G401 (cell line): Measurements from ENCODE around the gene HELLS. TPM values are rescaled to one million over a fixed set of nuclear protein-coding genes. Genes with fewer than 3 reads are reported as not detected.
A peak's percentile ranks its signal among the peaks of the same experiment; 100 is the strongest.
"Not testable (repeated sequence)": the region's sequence is repeated elsewhere in the genome, so short reads cannot be mapped to it uniquely, and the experiment has no call there.

Experiments
- DNase-seq: peaks from one replicate; pipeline ENCODE4 v3.0.0-alpha.2; 2015; ENCODE audit warnings: low spot score
- in situ Hi-C: cut with HindIII; loops from 2 replicates; pipeline ENCODE4 v1.10.0; 2016; ENCODE audit warnings: low sequenced_read_pairs, mixed read lengths
- total RNA-seq: library from RNA; depleted of rRNA; stranded (reverse); fragments of >200 nt; shearing (Covaris generic); gene quantifications from 2 replicates; pipeline ENCODE4 v1.2.3, GENCODE V29; 2014

HELLS gene
- total RNA-seq, 1 experiment from 2014 or later = 83.2 TPM

DNA sequence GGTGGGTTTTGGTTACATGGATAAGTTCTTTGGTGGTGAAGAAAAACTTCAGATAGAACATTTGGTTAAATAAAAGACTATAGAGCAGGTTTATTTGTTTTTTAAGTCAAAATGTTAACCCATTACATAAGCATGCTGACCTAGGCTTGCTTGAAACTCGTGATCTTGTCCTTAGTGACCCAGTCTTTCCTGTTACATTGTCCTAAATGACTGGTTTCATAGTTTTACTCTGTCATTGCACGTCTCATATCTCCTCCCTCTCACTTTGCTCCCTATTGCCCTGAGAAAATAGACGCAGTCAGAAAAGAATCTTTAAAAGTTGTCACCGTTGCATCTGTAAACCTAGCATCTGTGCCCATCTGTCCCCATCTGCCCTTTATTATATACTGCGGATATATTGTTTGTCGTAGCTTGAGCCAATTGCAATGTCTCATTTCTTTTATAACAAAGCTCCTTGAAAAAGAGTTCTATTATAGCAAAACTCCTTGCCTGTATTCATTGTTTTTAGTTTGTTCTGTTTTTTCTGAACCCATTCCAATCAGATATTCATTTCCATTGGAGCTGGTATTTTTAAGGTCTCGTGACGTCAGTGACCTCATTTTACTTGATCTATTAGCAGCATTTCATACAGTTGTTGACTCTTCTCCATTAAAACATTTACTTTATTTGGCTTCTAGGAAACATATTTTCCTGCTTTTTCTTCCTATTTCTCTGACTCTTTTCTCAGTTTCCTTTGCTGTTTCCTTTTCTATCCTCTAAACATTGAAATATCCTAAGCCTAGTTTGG lies 57.3 kb downstream of the HELLS start:
- in situ Hi-C loops = no loop called here
- no peak for DNase-seq

GRCh38 chr10:94607111-94607510 lies 61.5 kb downstream of the HELLS start:
- no peak for DNase-seq
- in situ Hi-C loops = no loop called here

DNA sequence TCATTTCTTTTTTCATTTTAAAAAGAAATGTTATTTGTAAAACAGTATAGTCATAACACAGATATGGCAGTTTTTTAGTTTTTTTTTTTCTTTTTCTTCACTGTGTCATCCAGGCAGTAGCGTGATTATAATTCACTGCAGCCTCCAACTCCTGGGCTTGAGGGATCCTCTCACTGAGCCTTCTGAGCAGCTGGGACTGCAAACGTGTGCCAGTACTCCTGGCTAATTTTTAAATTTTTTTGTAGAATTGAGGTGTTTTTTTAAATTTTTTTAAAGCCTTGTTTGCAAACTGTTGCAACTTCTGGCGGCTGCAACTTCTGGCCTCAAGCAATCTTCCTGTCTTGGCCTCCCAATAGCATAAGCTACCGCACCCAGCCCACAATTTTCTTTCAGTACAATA lies 63.0 kb downstream of the HELLS start:
- no peak for DNase-seq
- in situ Hi-C loops = no loop called here

DNA sequence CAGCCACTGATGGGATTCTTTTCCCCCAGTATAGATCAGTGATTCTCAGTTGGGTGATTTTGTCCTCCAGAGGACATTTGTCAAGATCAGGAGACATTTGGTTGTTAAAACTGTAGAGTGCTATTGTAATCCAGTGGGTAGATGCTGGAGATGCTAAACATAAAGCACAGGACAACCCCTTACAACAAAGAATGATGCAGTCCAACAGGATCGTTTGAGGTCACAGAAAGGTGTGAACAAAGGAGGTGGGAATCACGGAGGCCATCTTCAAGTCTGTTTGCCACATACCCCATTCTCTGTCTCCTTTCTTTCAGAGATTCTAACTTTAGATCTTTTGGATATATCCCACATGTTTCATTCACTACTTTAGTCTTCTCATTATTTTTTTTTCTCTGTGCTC lies 69.0 kb downstream of the HELLS start:
- in situ Hi-C loops = no loop called here

GRCh38 chr10:94617389-94617944 lies 71.9 kb downstream of the HELLS start:
- no peak for DNase-seq
- in situ Hi-C loops = no loop called here

More for the DNA sequence above, 69.0 kb downstream of the HELLS start:
- no peak for DNase-seq

- in situ Hi-C loops = no loop called here
- no peak for DNase-seq
Measured at GRCh38 chr10:94622666-94623205, 77.1 kb downstream of the HELLS start.

DNA sequence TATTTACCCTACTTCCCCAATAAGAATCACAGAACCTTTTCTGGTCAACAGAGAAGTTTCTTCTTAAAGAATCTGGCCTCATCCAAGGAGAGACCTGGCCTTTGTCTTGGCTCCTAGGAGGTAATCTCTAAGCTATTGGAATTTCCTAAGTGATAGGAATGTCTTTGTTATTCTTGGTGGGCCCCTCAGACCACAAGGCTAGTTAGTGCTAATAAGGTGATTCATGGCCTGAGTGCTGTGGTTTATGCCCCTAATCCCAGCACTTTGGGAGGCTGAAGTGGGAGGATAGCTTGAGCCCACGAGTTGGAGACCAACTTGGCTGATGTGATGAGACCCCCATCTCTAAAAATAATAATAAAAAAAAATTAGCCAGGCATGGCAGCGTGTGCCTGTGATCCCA lies 78.0 kb downstream of the HELLS start:
- in situ Hi-C loops = no loop called here
- no peak for DNase-seq

- in situ Hi-C loops = no loop called here
Measured at GRCh38 chr10:94626476-94626875, 80.9 kb downstream of the HELLS start.

DNA sequence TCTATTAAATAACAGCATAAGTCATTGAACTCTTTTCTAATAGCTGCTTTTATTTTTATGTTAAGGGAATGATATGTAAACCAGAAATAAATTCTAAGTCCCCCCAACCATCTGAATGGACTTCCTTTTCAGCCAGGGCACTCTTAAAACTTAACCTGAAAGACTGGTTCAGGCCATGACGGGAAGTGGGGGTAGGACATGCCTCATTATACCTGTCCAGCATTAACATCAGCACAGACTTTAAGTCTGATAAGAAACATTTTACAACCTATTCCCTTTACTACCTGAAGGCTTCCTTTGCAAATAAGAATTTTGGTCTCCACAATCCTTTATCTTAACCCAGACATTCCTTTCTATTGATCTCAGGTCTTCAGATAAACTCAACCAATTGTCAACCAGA lies 81.9 kb downstream of the HELLS start:
- no peak for DNase-seq
- in situ Hi-C loops = no loop called here

More at GRCh38 chr10:94626476-94626875, 80.9 kb downstream of the HELLS start:
- no peak for DNase-seq

- peak; percentile 27 for DNase-seq
- in situ Hi-C loops = no loop called here
Measured at GRCh38 chr10:94630017-94630688, 84.6 kb downstream of the HELLS start.

DNA sequence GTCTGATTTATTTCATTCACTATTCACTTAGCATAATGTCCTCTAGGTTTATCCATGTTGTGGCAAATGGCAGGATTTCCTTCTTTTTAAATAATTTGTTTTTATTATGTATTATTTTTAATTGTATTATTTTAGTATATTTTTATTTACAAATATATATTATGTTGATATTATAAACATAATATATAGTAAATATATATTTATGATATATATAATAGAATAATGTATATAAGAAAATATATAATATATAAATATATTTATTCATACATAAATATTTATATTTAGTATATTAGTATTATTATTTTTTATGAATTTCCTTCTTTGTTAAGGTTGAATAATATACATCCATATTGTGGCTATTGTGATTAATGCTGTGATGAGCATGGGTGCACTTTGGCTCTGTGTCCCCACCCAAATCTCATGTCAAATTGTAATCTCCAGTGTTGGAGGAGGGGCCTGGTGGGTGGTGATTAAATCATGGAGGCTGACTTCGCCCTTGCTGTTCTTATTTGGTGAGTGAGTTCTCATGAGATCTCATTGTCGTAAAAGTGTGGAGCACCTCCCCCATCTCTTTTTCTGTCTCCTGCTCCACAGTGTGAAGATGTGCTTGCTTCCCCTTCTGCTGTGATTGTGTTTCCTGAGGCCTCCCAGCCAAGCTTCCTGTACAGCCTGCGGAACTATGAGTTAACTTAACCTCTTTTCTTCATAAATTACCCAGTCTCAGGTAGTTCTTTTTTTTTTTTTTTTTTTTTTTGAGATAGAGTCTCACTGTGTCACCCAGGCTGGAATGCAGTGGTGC lies 85.7 kb downstream of the HELLS start:
- DNase-seq = no peak
- in situ Hi-C loops = no loop called here

- in situ Hi-C loops = no loop called here
- DNase-seq = no peak
Measured at GRCh38 chr10:94632954-94633353, 87.4 kb downstream of the HELLS start.

- in situ Hi-C loops, DNase-seq: not testable (repeated sequence)
Measured at GRCh38 chr10:94638097-94638496, 92.5 kb downstream of the HELLS start.

DNA sequence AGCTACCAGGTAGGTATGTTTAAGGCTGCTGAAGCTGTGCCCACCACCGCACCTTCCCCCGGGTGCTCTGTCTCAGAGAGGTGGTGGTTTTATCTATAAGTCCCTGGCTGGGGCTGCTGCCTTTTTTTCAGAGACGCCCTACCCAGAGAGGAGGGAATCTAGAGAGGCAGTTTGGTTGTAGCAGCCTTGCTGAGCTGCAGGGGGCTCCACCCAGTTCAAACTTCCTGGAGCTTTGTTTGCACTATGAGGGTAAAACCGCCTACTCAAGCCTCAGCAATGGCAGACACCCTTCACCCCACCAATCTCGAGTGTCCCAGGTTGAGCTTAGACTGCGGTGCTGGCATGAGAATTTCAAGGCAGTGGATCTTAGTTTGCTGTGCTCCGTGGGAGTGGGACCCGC lies 94.3 kb downstream of the HELLS start:
- in situ Hi-C loops = no loop called here
- no peak for DNase-seq

DNA sequence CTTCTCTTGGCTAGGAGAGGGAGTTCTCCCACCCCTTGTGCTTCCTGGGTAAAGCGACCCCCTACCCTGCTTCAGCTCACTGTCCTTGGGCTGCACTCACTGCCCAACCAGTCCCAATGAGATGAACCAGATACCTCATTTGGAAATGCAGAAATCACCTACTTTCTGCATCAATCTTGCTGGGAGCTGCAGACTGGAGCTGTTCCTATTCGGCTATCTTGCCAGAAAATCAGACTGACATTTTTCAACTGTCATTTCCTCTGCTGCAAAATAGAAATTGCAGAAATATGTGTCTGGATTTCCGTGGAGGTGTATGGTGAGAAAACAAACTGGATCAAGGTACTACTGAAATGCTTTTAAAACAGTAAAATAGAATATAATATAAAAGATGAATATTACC lies 95.0 kb downstream of the HELLS start:
- in situ Hi-C loops = no loop called here
- no peak for DNase-seq

DNA sequence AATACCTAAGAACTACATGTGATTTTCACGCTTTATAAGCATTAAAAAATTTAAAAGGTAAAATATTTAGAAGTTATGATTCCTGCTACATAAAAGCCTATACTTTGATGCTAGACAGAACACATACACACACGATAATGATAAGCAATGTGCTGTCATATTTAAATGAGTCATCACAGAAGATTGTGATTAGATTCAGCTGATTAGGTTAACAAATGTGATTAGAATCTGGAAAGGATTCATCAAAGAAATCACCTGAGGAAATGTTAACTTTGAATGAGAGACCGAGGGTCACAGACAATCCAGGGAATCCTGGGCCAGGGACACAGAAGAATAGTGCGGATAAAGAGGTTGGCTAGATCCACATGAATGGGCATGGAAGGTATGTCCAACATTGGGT lies 95.9 kb downstream of the HELLS start:
- no peak for DNase-seq
- in situ Hi-C loops = no loop called here

GRCh38 chr10:94644352-94644751 lies 98.8 kb downstream of the HELLS start:
- in situ Hi-C loops = no loop called here
- no peak for DNase-seq

GRCh38 chr10:94645285-94645684 lies 99.7 kb downstream of the HELLS start:
- in situ Hi-C loops = no loop called here
- DNase-seq = no peak
